Measurements from ENCODE around the gene BANK1.

BANK1 gene

GRCh38 chr4:101954351-101954750 lies 163.8 kb downstream of the BANK1 start:
- peak overlapping the region; percentile 63 for H3K27ac ChIP-seq
- TF ChIP-seq CTCF (conservative IDR thresholded peaks at IDR 0.05), result no peak

GRCh38 chr4:101954975-101955678 lies 164.6 kb downstream of the BANK1 start:
- TF ChIP-seq CTCF (conservative IDR thresholded peaks at IDR 0.05), result no peak
- peak overlapping the region; percentile 63 for H3K27ac ChIP-seq

GRCh38 chr4:101956068-101956825 lies 165.7 kb downstream of the BANK1 start:
- H3K27ac ChIP-seq, result no peak overlapping the region; the same call in 1 of the 2 replicates
- TF ChIP-seq CTCF (conservative IDR thresholded peaks at IDR 0.05), result no peak

GRCh38 chr4:101958547-101958946 lies 168.0 kb downstream of the BANK1 start:
- H3K27ac ChIP-seq, result no peak overlapping the region
- no peak for TF ChIP-seq CTCF (conservative IDR thresholded peaks at IDR 0.05)

- no peak overlapping the region for H3K27ac ChIP-seq
- no peak for TF ChIP-seq CTCF (conservative IDR thresholded peaks at IDR 0.05)
Observed at GRCh38 chr4:101960431-101960830, 169.9 kb downstream of the BANK1 start.

GRCh38 chr4:101961144-101961543 lies 170.6 kb downstream of the BANK1 start:
- TF ChIP-seq CTCF (conservative IDR thresholded peaks at IDR 0.05), result no peak
- no peak overlapping the region for H3K27ac ChIP-seq

- H3K27ac ChIP-seq, result no peak overlapping the region
- no peak for TF ChIP-seq CTCF (conservative IDR thresholded peaks at IDR 0.05)
Observed at GRCh38 chr4:101967697-101968346, 177.3 kb downstream of the BANK1 start.
